Measurements from ENCODE around the gene MAPRE3. TPM values are rescaled to one million over a fixed set of nuclear protein-coding genes. Genes with fewer than 3 reads are reported as not detected.

The MAPRE3 gene
- total RNA-seq, 4 donors from 2014 or later: 16.8 to 64.7 (median 32.9) TPM

DNA sequence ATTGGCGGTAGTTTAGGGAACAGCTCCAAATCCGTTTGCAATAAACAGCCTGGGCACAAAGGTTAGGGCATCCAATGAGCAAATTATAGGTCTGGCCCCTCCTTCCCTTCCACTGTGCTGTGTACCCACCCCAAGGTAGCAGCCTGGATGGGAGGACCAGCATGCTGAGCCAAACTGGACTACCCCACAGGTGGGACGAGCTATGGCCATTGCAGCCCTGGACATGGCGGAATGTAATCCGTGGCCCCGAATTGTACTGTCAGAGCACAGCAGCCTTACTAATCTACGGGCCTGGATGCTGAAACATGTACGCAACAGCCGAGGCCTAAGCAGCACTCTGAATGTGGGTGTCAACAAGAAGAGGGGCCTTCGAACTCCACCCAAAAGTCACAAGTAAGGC is 87.8 kb downstream of the MAPRE3 start:
- Histone ChIP-seq H3K36me3 (peaks cover 0 to 12% (median 4%) of the 10 kb centered on the region in 4 donors), H3K27ac (no peak overlapping the region), H3K4me1 (no peaks in the 10 kb centered on the region), H3K9me3 (no peaks in the 10 kb centered on the region), H3K27me3 (no peaks in the 10 kb centered on the region), H3K4me3 (no peak overlapping the region)
- 89 to 100% methylated on average over 4 to 10 of the region's 10 CpGs for WGBS, 2 donors (ENCODE audit: low coverage in 1 of 2)
- no peak for TF ChIP-seq POLR2AphosphoS5 (IDR thresholded peaks at IDR 0.05)
- no peak for TF ChIP-seq EP300 (IDR thresholded peaks at IDR 0.05; ENCODE audit: low read depth)
- no peak for TF ChIP-seq POLR2A (IDR thresholded peaks at IDR 0.05)
- TF ChIP-seq, protein P1, sequence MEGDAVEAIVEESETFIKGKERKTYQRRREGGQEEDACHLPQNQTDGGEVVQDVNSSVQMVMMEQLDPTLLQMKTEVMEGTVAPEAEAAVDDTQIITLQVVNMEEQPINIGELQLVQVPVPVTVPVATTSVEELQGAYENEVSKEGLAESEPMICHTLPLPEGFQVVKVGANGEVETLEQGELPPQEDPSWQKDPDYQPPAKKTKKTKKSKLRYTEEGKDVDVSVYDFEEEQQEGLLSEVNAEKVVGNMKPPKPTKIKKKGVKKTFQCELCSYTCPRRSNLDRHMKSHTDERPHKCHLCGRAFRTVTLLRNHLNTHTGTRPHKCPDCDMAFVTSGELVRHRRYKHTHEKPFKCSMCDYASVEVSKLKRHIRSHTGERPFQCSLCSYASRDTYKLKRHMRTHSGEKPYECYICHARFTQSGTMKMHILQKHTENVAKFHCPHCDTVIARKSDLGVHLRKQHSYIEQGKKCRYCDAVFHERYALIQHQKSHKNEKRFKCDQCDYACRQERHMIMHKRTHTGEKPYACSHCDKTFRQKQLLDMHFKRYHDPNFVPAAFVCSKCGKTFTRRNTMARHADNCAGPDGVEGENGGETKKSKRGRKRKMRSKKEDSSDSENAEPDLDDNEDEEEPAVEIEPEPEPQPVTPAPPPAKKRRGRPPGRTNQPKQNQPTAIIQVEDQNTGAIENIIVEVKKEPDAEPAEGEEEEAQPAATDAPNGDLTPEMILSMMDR (IDR thresholded peaks at IDR 0.05): no peak
- in situ Hi-C loops (cut with MboI; ENCODE audit: low pct_ligation_motif_present in 1 of 4, low pct_unique_long_range_greater_than_20kb in 1 of 4, low sequenced_read_pairs in 3 of 4): no loop called here
- intact Hi-C loops (cut with DNase I; ENCODE audit: low total_unique reads): no loop called here
- DNase-seq: no peak

DNA sequence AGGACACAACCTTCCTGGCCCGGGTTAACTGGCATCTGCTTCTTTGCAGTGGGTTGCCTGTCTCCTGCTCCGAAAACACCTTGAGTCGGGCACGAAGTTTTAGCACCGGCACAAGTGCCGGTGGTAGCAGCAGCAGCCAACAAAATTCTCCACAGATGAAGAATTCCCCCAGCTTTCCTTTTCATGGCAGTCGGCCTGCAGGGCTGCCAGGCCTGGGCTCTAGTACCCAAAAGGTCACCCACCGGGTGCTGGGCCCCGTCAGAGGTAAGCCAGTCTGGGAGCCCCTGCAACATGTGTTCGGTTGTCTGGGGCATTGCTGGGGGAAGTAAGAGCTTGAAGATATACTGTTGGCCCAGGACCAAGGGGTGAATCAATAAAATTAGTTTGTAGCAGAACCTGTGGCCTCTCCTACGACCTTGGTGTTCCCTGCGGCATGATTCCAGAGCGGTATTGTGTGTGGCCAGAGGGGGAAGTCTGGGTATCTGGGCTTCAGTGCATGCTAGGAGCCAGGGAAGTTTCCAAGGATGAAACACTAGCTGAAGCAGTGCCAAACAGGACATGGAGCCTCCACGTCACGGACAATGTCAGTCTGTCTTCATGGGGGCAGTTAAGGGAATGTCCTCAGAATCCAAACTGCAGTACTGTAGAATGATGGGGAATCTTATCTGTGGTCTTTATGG is 88.8 kb downstream of the MAPRE3 start:
- Histone ChIP-seq H3K36me3 (peaks cover 0 to 12% (median 4%) of the 10 kb centered on the region in 4 donors), H3K27ac (no peak overlapping the region), H3K27me3 (no peaks in the 10 kb centered on the region), H3K4me3 (no peak overlapping the region), H3K4me1 (no peaks in the 10 kb centered on the region), H3K9me3 (no peaks in the 10 kb centered on the region)
- intact Hi-C loops (cut with DNase I; ENCODE audit: low total_unique reads): no loop called here
- in situ Hi-C loops (cut with MboI; ENCODE audit: low pct_ligation_motif_present in 1 of 4, low pct_unique_long_range_greater_than_20kb in 1 of 4, low sequenced_read_pairs in 3 of 4): no loop called here
- no peak for DNase-seq
- WGBS, 2 donors (ENCODE audit: low coverage in 1 of 2): 80 to 85% methylated on average over 3 to 15 of the region's 15 CpGs
- TF ChIP-seq EP300 (IDR thresholded peaks at IDR 0.05; ENCODE audit: low read depth) (no peak), POLR2A (IDR thresholded peaks at IDR 0.05) (no peak), POLR2AphosphoS5 (IDR thresholded peaks at IDR 0.05) (no peak)
- TF ChIP-seq, protein P1 (IDR thresholded peaks at IDR 0.05): no peak

DNA sequence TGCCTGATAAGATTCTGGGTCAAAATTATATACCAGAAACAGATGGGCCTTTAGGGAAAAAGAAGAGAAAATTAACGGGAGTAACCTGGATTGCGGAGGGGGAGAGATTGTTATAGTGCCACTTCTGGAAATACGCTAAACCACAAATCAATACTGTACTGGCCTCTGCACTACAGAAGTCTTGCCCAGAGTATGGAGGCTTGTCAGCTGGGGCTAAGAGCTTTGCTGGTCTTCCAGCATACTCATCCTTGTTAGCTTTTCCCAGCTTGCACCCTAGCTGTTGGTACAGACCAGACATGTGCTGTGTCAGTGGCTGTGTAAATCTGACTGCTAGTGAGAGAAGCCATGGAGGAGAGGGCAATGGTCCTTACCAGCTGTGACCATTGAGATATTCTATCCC is 89.9 kb downstream of the MAPRE3 start:
- no peak overlapping the region for H3K4me3 ChIP-seq
- H3K4me1 ChIP-seq: no peaks in the 10 kb centered on the region
- no peaks in the 10 kb centered on the region for H3K27me3 ChIP-seq
- no peak overlapping the region for H3K27ac ChIP-seq
- peaks cover 0 to 8% (median 3%) of the 10 kb centered on the region in 4 donors for H3K36me3 ChIP-seq
- no peak for TF ChIP-seq POLR2AphosphoS5 (IDR thresholded peaks at IDR 0.05)
- TF ChIP-seq EP300 (IDR thresholded peaks at IDR 0.05; ENCODE audit: low read depth): no peak
- TF ChIP-seq, protein P1 (IDR thresholded peaks at IDR 0.05): no peak
- no peak for TF ChIP-seq POLR2A (IDR thresholded peaks at IDR 0.05)
- DNase-seq: no peak
- 40 to 89% methylated on average over 1 to 3 of the region's 3 CpGs for WGBS, 2 donors (ENCODE audit: low coverage in 1 of 2)
- in situ Hi-C loops (cut with MboI; ENCODE audit: low pct_ligation_motif_present in 1 of 4, low pct_unique_long_range_greater_than_20kb in 1 of 4, low sequenced_read_pairs in 3 of 4) (no loop called here), intact Hi-C loops (cut with DNase I; ENCODE audit: low total_unique reads) (no loop called here)
- H3K9me3 ChIP-seq: no peaks in the 10 kb centered on the region

DNA sequence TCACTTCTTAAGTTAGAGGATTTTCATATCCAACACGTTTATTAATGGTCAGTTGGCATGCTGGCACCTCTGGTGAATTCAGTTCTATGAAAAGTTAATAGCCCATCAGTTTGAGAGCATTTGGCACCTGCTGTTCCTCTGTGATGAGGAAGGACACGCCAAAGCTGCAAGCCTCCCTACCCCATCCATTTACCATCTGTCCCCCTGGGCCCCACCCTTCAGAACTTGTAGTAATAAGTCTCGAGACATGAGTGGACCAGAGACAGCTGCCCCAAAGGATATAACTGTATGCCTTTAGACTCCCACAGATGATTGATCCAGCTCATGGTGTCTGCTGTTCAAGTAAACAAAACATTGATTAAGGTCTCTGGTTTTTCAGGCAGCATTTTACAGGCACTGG is 94.7 kb downstream of the MAPRE3 start:
- intact Hi-C loops (cut with DNase I; ENCODE audit: low total_unique reads) (no loop called here), in situ Hi-C loops (cut with MboI; ENCODE audit: low pct_ligation_motif_present in 1 of 4, low pct_unique_long_range_greater_than_20kb in 1 of 4, low sequenced_read_pairs in 3 of 4) (no loop called here)
- Histone ChIP-seq H3K9me3 (no peaks in the 10 kb centered on the region), H3K27me3 (no peaks in the 10 kb centered on the region), H3K4me3 (no peak overlapping the region), H3K27ac (no peak overlapping the region), H3K4me1 (peaks cover 7 to 14% (median 11%) of the 10 kb centered on the region in 4 donors), H3K36me3 (no peaks in the 10 kb centered on the region)
- no peak for DNase-seq
- TF ChIP-seq EP300 (IDR thresholded peaks at IDR 0.05; ENCODE audit: low read depth) (no peak), POLR2A (IDR thresholded peaks at IDR 0.05) (no peak), POLR2AphosphoS5 (IDR thresholded peaks at IDR 0.05) (no peak)
- TF ChIP-seq, protein P1 (IDR thresholded peaks at IDR 0.05): no peak
- WGBS, 2 donors (ENCODE audit: low coverage in 1 of 2): 71 to 73% methylated on average over 3 of the region's 3 CpGs

All from transverse colon (tissue), 4 donors.